HL-60 (cell line): ENCODE measurements around the gene SAP30.

ENCODE experiments used
- DNase-seq, 2 experiments: peaks; one replicate each; pipeline ENCODE4 v3.0.0-alpha.2; 2010 to 2020; ENCODE audit warnings: low read depth in 1 of 2, low spot score in 1 of 2
- H3K27ac ChIP-seq: fragments of 250-450 bp; sonication (Bioruptor Pico); replicated peaks from 2 replicates; pipeline ENCODE4 v1.5.1; 2020; ENCODE audit warnings: mild to moderate bottlenecking, moderate library complexity
- H3K27me3 ChIP-seq: fragments of 250-450 bp; sonication (Bioruptor Pico); 2 replicates; pipeline ENCODE4 v1.5.1; 2021; ENCODE audit warnings: mild to moderate bottlenecking, moderate library complexity; ENCODE audit not compliant: insufficient read depth, poor library complexity, severe bottlenecking
- H3K4me3 ChIP-seq: replicated peaks from 2 replicates; pipeline ENCODE4 v1.5.1; 2011; ENCODE audit warnings: mild to moderate bottlenecking, control low read depth, low read length; ENCODE audit not compliant: insufficient read depth
- GABPA ChIP-seq: IDR thresholded peaks from 2 replicates; pipeline ENCODE4 v1.6.1; 2012; ENCODE audit warnings: low read depth
- POLR2AphosphoS5 ChIP-seq: IDR thresholded peaks from 2 replicates; pipeline ENCODE4 v1.6.1; 2012; ENCODE audit warnings: low read depth
- REST ChIP-seq: IDR thresholded peaks from 2 replicates; pipeline ENCODE4 v1.6.1; 2012; ENCODE audit warnings: low read depth; ENCODE audit not compliant: insufficient replicate concordance
- SPI1 ChIP-seq: IDR thresholded peaks from 2 replicates; pipeline ENCODE4 v1.6.1; 2012; ENCODE audit warnings: low read depth, mild to moderate bottlenecking, borderline replicate concordance
- TF ChIP-seq, protein P1 (sequence below): IDR thresholded peaks from one replicate; pipeline ENCODE4 v1.5.1; 2011; ENCODE audit warnings: low read length, control low read depth, inconsistent platforms; ENCODE audit not compliant: insufficient read depth

Gene SAP30

GRCh38 chr4:173330590-173330989 lies 40.2 kb upstream of the SAP30 start:
- Histone ChIP-seq H3K27ac (peak overlapping the region; percentile 9), H3K27me3 (no peaks in the 10 kb centered on the region), H3K4me3 (no peak overlapping the region)
- DNase-seq: no peak
- no peak for TF ChIP-seq GABPA
- TF ChIP-seq, protein P1, sequence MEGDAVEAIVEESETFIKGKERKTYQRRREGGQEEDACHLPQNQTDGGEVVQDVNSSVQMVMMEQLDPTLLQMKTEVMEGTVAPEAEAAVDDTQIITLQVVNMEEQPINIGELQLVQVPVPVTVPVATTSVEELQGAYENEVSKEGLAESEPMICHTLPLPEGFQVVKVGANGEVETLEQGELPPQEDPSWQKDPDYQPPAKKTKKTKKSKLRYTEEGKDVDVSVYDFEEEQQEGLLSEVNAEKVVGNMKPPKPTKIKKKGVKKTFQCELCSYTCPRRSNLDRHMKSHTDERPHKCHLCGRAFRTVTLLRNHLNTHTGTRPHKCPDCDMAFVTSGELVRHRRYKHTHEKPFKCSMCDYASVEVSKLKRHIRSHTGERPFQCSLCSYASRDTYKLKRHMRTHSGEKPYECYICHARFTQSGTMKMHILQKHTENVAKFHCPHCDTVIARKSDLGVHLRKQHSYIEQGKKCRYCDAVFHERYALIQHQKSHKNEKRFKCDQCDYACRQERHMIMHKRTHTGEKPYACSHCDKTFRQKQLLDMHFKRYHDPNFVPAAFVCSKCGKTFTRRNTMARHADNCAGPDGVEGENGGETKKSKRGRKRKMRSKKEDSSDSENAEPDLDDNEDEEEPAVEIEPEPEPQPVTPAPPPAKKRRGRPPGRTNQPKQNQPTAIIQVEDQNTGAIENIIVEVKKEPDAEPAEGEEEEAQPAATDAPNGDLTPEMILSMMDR: no peak
- no peak for TF ChIP-seq SPI1
- no peak for TF ChIP-seq REST
- no peak for TF ChIP-seq POLR2AphosphoS5

- TF ChIP-seq SPI1 (no peak), REST (no peak), GABPA (no peak), POLR2AphosphoS5 (no peak)
- TF ChIP-seq, protein P1: no peak
- peak; percentile 59 to 61 for DNase-seq
- Histone ChIP-seq H3K27me3 (no peaks in the 10 kb centered on the region), H3K4me3 (peak overlapping the region; percentile 80), H3K27ac (peak overlapping the region; percentile 99)
Observed at GRCh38 chr4:173332021-173332487, 38.7 kb upstream of the SAP30 start.

DNA sequence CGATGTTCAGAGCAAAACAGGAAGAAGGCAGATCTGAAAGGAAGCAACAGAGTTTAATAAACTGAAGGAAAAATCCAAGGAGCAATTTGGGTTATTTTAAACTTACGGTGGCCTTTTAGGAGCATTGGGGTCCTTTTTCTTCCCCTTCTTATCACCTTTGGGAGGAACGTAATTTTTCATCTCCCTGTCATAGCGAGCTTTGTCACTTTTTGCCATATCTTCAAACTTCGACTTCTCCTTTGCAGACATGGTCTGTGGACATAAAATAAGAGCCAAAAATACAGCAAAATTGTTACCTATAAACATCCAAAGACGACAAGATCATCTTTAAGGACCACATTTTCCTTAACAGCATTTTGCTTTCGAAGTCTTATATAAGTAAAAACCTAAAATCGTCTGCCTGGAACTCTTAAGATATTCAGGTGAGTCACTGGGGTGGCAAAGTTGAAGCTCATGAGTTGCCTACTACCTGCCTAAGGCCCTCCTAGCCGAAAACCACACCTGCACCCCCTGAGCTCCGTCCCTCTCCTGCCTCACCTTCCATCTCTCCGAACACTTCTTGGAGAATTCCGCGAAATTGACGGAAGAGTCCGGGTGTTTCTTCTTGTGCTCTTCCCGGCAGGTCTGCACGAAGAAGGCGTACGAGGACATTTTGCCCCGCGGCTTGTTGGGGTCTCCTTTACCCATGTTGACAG lies 37.6 kb upstream of the SAP30 start:
- H3K27ac ChIP-seq: peak overlapping the region; percentile 99
- DNase-seq: no peak

DNA sequence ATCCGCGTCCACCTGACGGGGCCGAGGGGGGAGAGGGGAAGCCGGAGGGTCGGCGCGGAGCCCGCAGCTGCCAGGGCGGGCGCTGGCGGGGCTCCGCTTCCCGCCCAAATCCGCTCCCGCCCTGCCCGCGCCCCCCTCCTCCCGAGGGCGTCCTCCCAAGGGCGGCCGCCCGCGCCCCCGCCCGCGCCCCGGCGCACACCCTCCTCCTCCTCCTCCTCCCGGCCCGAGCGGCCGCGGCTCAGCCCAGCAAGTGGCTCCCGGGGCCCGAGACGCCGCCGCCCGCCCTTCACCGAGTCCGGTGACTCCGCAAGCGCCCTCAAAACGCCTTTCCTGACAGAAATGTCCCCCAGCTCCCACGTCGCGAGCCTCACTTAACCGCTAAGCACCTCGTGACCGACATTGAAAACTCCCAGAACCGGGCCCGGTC lies 37.1 kb upstream of the SAP30 start:
- TF ChIP-seq, protein P1: no peak
- TF ChIP-seq REST: no peak
- no peak for TF ChIP-seq GABPA
- no peak for TF ChIP-seq SPI1
- TF ChIP-seq POLR2AphosphoS5: no peak
- Histone ChIP-seq H3K4me3 (peak overlapping the region; percentile 80), H3K27ac (peak overlapping the region; percentile 99), H3K27me3 (no peaks in the 10 kb centered on the region)
- peak in 1 of 2 experiments; percentile 23 for DNase-seq

More for the DNA sequence above, 37.6 kb upstream of the SAP30 start:
- TF ChIP-seq SPI1: no peak; the same call in 1 of the 2 replicates
- peak overlapping the region; percentile 80 for H3K4me3 ChIP-seq
- no peaks in the 10 kb centered on the region for H3K27me3 ChIP-seq
